NK-92 (cell line): ENCODE measurements around the gene SIT1.
A peak's percentile ranks its signal among the peaks of the same experiment; 100 is the strongest.

Source experiments
- DNase-seq: peaks from one replicate; lab custom pipeline; 2025; ENCODE audit not compliant: unreplicated experiment; lab: John Stamatoyannopoulos, UW

SIT1 gene

DNA sequence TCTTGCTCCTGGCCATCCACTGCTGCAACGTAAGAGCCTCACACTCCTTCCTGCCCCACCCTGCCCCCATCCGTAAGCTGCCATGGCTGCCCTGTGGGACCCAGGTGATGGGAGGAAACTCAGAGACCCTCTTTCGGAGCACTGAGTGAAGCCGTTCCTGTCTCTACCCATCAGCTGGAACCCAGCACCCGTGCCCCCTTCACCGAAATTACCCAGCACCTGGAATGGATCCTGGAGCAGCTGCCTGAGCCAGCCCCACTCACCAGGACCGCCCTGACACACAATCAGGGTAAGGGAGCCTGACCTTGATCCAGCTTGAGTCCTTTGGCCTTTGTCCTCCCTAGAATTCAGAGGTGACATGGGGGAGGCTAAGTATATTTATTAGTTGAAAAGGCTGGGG lies 42.5 kb downstream of the SIT1 start:
- DNase-seq, result no peak

DNA sequence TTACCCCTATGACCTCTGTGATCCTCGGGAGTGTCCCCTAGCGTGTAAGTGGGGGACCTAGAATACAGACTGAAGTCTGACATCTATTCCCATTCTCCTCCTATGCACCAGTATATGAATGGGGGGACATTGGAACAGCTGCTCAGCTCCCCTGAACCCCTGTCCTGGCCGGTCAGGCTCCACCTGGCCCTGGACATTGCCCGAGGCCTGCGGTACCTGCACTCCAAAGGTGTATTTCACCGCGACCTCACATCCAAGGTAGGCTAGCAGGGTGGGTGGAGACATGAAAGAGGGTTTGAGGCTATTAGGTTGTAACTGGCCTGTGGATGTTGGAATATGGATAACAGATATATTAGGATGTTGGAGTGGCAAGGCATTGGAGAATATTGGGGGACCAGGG lies 44.0 kb downstream of the SIT1 start:
- no peak for DNase-seq

DNA sequence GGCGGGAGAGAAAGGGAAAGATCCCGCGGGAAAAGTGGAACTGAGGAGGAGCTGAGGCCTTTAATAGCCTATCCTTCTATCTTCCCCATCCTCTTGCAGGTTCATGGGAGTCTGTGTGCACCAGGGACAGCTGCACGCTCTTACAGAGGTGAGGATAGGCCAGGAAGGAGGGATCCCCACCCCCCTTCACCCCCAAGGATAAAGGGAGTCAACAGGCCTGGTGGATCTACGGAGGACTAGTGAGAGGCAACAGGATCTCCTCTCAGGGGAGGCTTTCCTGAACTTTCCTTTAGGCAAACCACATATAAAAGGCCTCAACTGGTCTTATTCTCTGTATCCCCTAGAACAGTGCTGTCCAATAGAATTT lies 44.6 kb downstream of the SIT1 start:
- no peak for DNase-seq

DNA sequence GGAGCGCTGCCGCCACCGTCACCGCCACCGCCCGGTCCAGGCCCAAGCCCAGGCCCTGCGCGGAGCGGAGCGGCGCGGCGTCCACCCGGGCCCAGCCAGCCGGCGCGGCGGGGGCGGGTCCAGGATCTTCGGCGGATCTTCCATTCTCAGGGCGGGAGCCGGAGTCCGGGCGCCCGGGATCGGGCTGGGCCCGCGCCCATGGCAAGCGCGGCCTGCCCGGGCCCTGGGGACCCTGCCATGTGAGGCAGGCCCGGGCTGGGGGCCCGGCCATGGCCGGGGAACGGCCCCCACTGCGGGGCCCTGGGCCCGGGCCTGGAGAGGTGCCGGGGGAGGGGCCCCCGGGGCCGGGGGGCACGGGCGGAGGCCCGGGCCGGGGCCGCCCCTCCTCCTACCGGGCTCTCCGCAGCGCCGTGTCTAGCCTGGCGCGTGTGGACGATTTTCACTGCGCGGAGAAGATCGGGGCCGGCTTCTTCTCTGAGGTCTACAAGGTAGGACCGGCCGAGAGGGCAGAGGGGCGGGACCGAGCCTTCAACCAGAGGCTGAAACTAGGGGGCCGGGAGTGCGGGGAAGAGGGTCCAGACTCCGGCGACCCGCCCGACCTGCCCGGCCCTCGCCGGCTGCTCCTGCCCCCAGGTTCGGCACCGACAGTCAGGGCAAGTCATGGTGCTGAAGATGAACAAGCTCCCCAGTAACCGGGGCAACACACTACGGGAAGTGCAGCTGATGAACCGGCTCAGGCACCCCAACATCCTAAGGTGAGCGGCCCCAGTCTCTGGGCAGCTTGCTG lies 45.2 kb downstream of the SIT1 start:
- DNase-seq, result no peak

DNA sequence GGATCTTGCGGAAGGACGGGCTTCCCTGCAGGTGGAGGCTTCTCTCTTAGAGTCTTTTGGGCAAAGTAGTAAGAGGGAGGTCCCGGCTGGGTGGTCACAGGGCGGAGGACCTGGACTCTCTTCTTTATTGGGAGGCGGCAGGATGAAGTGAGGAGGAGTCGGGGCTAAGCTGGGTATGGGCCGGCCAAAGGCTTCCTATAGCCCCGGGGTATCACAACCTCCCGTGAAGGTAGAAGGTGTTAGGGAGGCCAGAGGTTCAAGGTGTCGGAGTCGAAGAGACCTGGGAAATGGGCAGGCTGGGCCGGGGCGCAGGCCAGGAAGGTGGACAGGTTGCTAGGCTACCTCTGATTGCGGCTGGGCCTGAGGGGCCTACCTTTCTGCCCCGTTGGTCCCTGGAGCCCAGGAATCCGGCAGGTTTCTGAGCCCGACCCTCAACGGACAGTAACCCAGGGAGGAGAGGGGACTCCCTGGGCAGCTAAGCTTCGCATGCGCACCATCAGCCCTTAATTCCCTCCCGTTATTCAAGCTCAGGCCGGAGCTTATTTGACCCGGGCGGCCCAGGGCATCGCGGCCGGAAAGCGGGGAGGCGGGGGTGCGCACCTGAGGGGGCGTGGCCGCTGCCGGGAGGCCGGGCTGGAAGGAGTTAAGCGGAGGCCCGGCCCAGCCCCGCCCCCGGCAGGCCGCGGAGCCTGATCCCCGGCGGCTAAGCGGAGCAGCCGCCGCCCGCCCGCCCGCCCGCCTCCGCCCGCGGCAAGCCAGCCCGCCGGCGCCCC lies 46.0 kb downstream of the SIT1 start, which contains the start of gene TESK1:
Gene TESK1 (plus strand): TSS at position 685 of the 773 bp plus-strand sequence. CDS start 358 bp downstream, outside the sequence.
- DNase-seq, result no peak

DNA sequence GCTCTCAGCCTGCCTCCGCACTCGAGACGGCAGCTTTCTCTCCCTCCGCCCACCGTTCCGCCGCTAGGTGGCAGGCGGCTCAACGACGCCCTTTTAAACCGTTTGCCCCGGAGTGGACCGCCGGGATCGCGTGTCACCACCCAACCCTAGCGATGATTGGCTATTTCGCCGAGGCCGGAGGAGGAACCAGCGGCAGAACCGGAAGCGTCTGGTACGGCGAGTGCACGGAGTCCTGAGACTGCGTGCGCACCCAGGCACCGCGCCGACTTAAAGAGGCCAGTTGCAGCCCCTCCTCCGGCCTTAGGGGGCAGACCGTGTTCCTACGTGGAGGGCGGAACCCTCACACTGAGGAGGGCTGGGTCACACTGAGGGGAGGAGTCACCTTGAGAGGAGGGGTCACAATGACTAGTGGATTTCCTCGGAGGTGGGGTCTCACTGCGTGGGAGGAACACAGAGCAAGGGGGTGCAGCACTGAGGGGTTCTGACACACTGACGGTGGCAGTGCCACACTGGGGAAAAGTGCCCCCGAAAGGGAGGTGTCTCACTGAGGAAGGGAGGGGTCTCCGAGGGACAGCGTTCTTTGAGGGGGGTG lies 46.6 kb downstream of the SIT1 start:
- peak; percentile 96 for DNase-seq

DNA sequence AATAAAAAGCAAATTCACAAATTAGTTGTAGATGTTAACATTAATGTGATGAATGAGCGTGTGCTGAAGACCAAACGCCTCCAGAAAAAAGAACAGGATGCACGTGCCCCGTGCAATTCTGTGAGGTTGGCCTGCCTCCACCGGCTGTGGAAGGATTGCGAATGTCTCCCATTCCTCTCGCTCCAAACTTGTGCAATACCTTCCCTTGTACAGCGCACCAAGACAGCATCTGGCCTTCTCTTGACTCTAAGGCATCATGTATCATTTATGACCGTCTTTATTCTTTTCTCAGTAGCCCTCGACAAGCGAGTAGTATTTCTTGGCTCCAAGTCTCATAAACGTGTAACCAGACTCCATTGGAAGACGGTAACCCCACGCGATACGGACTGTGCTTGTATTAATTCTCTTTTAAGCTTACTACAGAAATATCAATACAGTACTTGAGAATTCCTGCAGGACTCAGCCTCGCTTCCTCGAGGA lies 47.2 kb downstream of the SIT1 start:
- DNase-seq, result no peak

GRCh38 chr9:35599763-35600604 lies 50.7 kb downstream of the SIT1 start:
- no peak for DNase-seq
